Measurements from ENCODE around the gene ZMIZ1.

DNA sequence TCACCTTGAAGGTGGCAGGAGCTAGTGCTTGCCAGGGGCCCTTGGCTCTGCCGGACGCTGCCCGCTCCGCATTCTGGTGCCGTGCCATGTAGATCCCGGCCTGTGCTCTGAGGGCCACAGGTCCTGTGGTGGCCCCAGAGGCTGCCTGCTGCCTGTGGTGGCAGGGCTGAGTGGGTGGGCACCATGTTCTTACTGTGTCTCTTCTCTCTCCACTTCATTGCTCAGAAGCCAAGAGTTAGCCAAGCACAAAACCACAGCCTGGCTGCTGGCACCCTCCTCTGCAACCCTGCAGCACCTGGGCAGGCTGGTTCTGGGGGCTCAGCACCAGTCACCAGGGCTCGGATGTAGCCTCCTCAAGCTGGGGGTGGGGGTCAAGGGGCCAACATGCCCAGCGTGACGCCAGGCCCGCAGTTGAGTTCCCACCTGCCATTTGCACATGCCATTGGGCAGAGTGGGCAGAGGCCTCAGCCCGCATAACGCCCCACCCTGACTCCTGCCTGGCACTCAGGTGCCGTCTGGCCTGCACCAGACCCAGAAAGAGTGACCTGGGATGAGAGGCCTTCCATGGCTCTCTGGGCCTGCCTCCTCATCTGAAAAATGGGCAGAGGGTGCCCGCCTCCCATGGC is 16.3 kb downstream of the ZMIZ1 start:
- TF ChIP-seq, protein P1, sequence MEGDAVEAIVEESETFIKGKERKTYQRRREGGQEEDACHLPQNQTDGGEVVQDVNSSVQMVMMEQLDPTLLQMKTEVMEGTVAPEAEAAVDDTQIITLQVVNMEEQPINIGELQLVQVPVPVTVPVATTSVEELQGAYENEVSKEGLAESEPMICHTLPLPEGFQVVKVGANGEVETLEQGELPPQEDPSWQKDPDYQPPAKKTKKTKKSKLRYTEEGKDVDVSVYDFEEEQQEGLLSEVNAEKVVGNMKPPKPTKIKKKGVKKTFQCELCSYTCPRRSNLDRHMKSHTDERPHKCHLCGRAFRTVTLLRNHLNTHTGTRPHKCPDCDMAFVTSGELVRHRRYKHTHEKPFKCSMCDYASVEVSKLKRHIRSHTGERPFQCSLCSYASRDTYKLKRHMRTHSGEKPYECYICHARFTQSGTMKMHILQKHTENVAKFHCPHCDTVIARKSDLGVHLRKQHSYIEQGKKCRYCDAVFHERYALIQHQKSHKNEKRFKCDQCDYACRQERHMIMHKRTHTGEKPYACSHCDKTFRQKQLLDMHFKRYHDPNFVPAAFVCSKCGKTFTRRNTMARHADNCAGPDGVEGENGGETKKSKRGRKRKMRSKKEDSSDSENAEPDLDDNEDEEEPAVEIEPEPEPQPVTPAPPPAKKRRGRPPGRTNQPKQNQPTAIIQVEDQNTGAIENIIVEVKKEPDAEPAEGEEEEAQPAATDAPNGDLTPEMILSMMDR (IDR thresholded peaks at IDR 0.05; ENCODE audit: low read depth, low read length): no peak
- no peak for TF ChIP-seq POLR2A (IDR thresholded peaks at IDR 0.05; ENCODE audit: extremely low read depth, insufficient read length)

Measured in NB4 (cell line).